SU-DHL-6 (cell line): ENCODE measurements around the gene CREBZF.
A peak's percentile ranks its signal among the peaks of the same experiment; 100 is the strongest.

Experiments
- H2AFZ ChIP-seq: fragments of 200-600 bp; sonication (generic); 2 replicates; pipeline ENCODE4 v1.6.1; 2014; ENCODE audit warnings: low read depth, mild to moderate bottlenecking, moderate library complexity, mixed read lengths, antibody characterized with exemption, low read length; ENCODE audit not compliant: severe bottlenecking
- H3F3A ChIP-seq: fragments of 200-600 bp; shearing (Covaris generic); 2 replicates; pipeline ENCODE4 v1.6.0; 2016; ENCODE audit warnings: antibody characterized with exemption, mild to moderate bottlenecking; ENCODE audit not compliant: insufficient read depth
- H3K27ac ChIP-seq: fragments of 200-600 bp; sonication (generic); 2 replicates; pipeline ENCODE4 v1.5.1; 2016; ENCODE audit warnings: low read depth, mild to moderate bottlenecking, low read length, moderate library complexity, mixed read lengths
- H3K27me3 ChIP-seq: fragments of 200-600 bp; sonication (generic), shearing (Covaris generic); 2 replicates; pipeline ENCODE4 v1.6.0; 2014; ENCODE audit warnings: mild to moderate bottlenecking, low read length
- H3K36me3 ChIP-seq: fragments of 200-600 bp; sonication (generic); 2 replicates; pipeline ENCODE4 v1.6.1; 2014; ENCODE audit warnings: mild to moderate bottlenecking, low read length, mixed read lengths
- H3K4me2 ChIP-seq: fragments of 300-600, 200-600 bp; shearing (Covaris generic), sonication (generic); 2 replicates; pipeline ENCODE4 v1.6.0; 2014; ENCODE audit warnings: low read length, low read depth, mild to moderate bottlenecking; ENCODE audit not compliant: poor library complexity, severe bottlenecking
- H3K4me3 ChIP-seq: fragments of 200-600 bp; sonication (generic); 2 replicates; pipeline ENCODE4 v1.5.1; 2014; ENCODE audit warnings: antibody characterized with exemption, low read length, mild to moderate bottlenecking, mixed read lengths; ENCODE audit not compliant: insufficient read depth, poor library complexity, severe bottlenecking
- H3K79me2 ChIP-seq: fragments of 200-600 bp; sonication (generic); 2 replicates; pipeline ENCODE4 v1.6.1; 2014; ENCODE audit warnings: mild to moderate bottlenecking, low read length, moderate library complexity; ENCODE audit not compliant: insufficient read depth
- H3K9ac ChIP-seq: fragments of 200-600 bp; sonication (generic); 2 replicates; pipeline ENCODE4 v1.7.0; 2014; ENCODE audit warnings: mild to moderate bottlenecking, low read length
- H3K9me2 ChIP-seq: fragments of 200-600 bp; sonication (generic); replicated peaks from 2 replicates; pipeline ENCODE4 v1.6.1; 2014; ENCODE audit warnings: low read length; ENCODE audit not compliant: insufficient read depth
- H3K9me3 ChIP-seq: fragments of 200-600 bp; sonication (generic); 2 replicates; pipeline ENCODE4 v1.6.1; 2014; ENCODE audit warnings: low read length, mixed read lengths; ENCODE audit not compliant: insufficient read depth
- H4K20me1 ChIP-seq: fragments of 200-600 bp; sonication (generic); 2 replicates; pipeline ENCODE4 v1.6.1; 2014; ENCODE audit warnings: low read depth, mild to moderate bottlenecking, antibody characterized with exemption, low read length, moderate library complexity, mixed read lengths
- CTCF ChIP-seq: fragments of 200-600 bp; sonication (generic); IDR thresholded peaks from one replicate; pipeline ENCODE4 v1.5.1; 2017; ENCODE audit warnings: antibody characterized with exemption, mild to moderate bottlenecking, low read length, moderate library complexity; ENCODE audit not compliant: insufficient read depth, poor library complexity, severe bottlenecking
- EZH2phosphoT487 ChIP-seq: fragments of 200-600 bp; sonication (generic), shearing (Covaris generic); conservative IDR thresholded peaks from 2 replicates; pipeline ENCODE4 v1.6.1; 2018; ENCODE audit warnings: mild to moderate bottlenecking, antibody characterized with exemption, low read length, moderate library complexity, mixed read lengths

CREBZF gene

GRCh38 chr11:85685125-85685819 is 20.3 kb upstream of the CREBZF start:
- Histone ChIP-seq H3K9me2 (no peaks in the 10 kb centered on the region), H2AFZ (no peak overlapping the region), H3K9ac (no peak overlapping the region), H3K4me3 (no peak overlapping the region), H3K27ac (no peak overlapping the region), H3K79me2 (no peaks in the 10 kb centered on the region), H3K4me2 (no peak overlapping the region), H3F3A (peaks cover 9% of the 10 kb centered on the region; the same call in 1 of the 2 replicates), H3K36me3 (no peaks in the 10 kb centered on the region), H3K9me3 (no peaks in the 10 kb centered on the region), H3K27me3 (no peaks in the 10 kb centered on the region), H4K20me1 (no peaks in the 10 kb centered on the region)
- TF ChIP-seq CTCF (no peak), EZH2phosphoT487 (no peak)

- Histone ChIP-seq H3K4me2 (peak overlapping the region; percentile 74), H3K79me2 (no peaks in the 10 kb centered on the region), H3K9ac (peak overlapping the region; percentile 84), H3F3A (peaks cover 9% of the 10 kb centered on the region; the same call in 1 of the 2 replicates), H3K9me3 (no peaks in the 10 kb centered on the region), H3K36me3 (no peaks in the 10 kb centered on the region), H3K27ac (peak overlapping the region; percentile 25; the same call in 1 of the 2 replicates), H3K27me3 (no peaks in the 10 kb centered on the region), H3K4me3 (peak overlapping the region; percentile 76), H3K9me2 (no peaks in the 10 kb centered on the region), H2AFZ (peak overlapping the region; percentile 98), H4K20me1 (no peaks in the 10 kb centered on the region)
- no peak for TF ChIP-seq EZH2phosphoT487
- no peak for TF ChIP-seq CTCF
These were observed 17.7 kb upstream of the CREBZF start for GRCh38 chr11:85682330-85683305.

- no peak overlapping the region for H3K27ac ChIP-seq
- no peak for TF ChIP-seq EZH2phosphoT487
- TF ChIP-seq CTCF: no peak
- H3K4me3 ChIP-seq: no peak overlapping the region
- H3K4me2 ChIP-seq: no peak overlapping the region
- no peak overlapping the region for H2AFZ ChIP-seq
- H3F3A ChIP-seq: peaks cover 9% of the 10 kb centered on the region; the same call in 1 of the 2 replicates
- no peak overlapping the region for H3K9ac ChIP-seq
- no peaks in the 10 kb centered on the region for H3K9me2 ChIP-seq
- H4K20me1 ChIP-seq: no peaks in the 10 kb centered on the region
- H3K27me3 ChIP-seq: no peaks in the 10 kb centered on the region
- no peaks in the 10 kb centered on the region for H3K79me2 ChIP-seq
- no peaks in the 10 kb centered on the region for H3K9me3 ChIP-seq
- no peaks in the 10 kb centered on the region for H3K36me3 ChIP-seq
These were observed 16.0 kb upstream of the CREBZF start for GRCh38 chr11:85680897-85681296.
